ENCODE measurements around the gene CLDN11.
A peak's percentile ranks its signal among the peaks of the same experiment; 100 is the strongest.

Gene CLDN11

DNA sequence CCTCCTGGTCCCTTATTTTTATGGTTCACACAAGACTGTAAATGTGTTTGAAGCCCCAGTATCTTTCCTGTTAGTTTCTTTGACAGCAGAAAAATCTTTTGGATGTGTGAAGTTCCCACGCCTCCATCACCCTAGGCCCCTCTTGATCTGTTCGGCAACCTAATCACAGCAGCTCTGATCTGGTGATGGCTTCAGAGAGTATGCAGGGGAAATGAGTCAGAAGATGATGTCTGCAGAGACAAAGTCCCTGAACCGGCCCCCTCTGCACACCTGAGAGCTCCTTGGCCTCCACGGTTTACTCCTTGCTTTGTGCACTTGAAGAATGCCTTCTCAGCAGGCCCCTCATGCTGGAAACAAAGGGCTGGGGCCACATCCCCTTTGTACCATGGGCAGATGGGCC, 63.5 kb downstream of the CLDN11 start:
- no peaks in the 10 kb centered on the region for H3K9me2 ChIP-seq (ENCODE audit: low read depth, low read length)
- no peaks in the 10 kb centered on the region for H3K9me3 ChIP-seq (ENCODE audit: low read length)
- H3F3A ChIP-seq (ENCODE audit: insufficient read depth, low read length), result no peaks in the 10 kb centered on the region
- TF ChIP-seq, protein P1, sequence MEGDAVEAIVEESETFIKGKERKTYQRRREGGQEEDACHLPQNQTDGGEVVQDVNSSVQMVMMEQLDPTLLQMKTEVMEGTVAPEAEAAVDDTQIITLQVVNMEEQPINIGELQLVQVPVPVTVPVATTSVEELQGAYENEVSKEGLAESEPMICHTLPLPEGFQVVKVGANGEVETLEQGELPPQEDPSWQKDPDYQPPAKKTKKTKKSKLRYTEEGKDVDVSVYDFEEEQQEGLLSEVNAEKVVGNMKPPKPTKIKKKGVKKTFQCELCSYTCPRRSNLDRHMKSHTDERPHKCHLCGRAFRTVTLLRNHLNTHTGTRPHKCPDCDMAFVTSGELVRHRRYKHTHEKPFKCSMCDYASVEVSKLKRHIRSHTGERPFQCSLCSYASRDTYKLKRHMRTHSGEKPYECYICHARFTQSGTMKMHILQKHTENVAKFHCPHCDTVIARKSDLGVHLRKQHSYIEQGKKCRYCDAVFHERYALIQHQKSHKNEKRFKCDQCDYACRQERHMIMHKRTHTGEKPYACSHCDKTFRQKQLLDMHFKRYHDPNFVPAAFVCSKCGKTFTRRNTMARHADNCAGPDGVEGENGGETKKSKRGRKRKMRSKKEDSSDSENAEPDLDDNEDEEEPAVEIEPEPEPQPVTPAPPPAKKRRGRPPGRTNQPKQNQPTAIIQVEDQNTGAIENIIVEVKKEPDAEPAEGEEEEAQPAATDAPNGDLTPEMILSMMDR (IDR thresholded peaks at IDR 0.05; ENCODE audit: low read length), result no peak
- TF ChIP-seq EZH2 (IDR thresholded peaks at IDR 0.05; ENCODE audit: borderline replicate concordance, low read length), result no peak
- H3K27me3 ChIP-seq (ENCODE audit: insufficient read depth, low read length), result 0 out of 2 replicates have a peak, but pooled peaks cover under 1% of the 10 kb centered on the region
- H2AFZ ChIP-seq (ENCODE audit: low read length), result no peak overlapping the region
- no peaks in the 10 kb centered on the region for H3K79me2 ChIP-seq (ENCODE audit: insufficient read depth, low read length)
- H3K27ac ChIP-seq (ENCODE audit: low read depth, low read length, poor library complexity, severe bottlenecking), result no peak overlapping the region
- H3K9ac ChIP-seq (ENCODE audit: low read length), result no peak overlapping the region
- no peaks in the 10 kb centered on the region for H4K20me1 ChIP-seq (ENCODE audit: insufficient read depth, low read length)
- H3K4me1 ChIP-seq (ENCODE audit: insufficient read depth, low read length, severe bottlenecking), result no peaks in the 10 kb centered on the region
- H3K36me3 ChIP-seq (ENCODE audit: insufficient read depth, low read length), result no peaks in the 10 kb centered on the region
- H3K4me3 ChIP-seq (ENCODE audit: low read depth, low read length, poor library complexity, severe bottlenecking), result no peak overlapping the region
- H3K4me2 ChIP-seq (ENCODE audit: low read length), result no peak overlapping the region

DNA sequence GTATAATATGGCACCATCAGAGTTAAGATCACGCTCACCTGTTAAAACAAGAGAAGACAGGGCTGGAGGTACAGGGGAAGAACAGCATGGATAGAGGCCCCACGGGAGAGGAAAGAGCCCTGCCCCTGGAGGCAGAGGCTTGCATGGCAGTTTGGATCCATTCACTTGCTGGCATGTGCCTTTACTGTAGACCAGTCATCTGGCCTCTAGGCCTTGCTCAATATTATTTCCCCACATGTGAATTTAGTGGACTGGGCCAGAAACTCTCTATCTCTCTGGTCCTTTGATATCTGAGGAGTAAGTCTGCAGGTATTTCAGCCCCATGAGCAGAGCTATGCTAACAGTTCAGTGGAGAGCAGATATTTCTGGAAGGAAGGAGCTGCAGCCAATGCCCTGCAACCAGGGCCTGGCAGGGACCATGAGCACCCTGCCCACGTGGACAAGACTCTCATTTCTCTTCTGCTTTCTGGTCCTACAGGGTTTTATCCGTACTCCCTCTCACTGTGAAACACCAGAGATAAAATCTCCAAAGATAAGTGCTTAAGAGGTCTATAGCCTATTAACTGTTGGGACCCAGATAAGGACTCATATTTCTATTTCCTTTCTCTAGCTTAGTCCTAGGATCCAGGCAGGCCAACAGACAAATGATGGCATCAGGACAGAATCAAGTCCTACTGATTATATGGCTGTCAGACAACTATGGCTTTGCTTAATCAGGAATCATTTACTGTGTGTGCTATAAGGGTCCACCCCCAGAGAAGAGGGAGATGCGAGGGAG, 65.0 kb downstream of the CLDN11 start:
- Histone ChIP-seq H3K79me2 (ENCODE audit: insufficient read depth, low read length) (no peaks in the 10 kb centered on the region), H3F3A (ENCODE audit: insufficient read depth, low read length) (no peaks in the 10 kb centered on the region), H3K36me3 (ENCODE audit: insufficient read depth, low read length) (no peaks in the 10 kb centered on the region), H3K27ac (ENCODE audit: low read depth, low read length, poor library complexity, severe bottlenecking) (no peak overlapping the region), H3K4me1 (ENCODE audit: insufficient read depth, low read length, severe bottlenecking) (no peaks in the 10 kb centered on the region), H3K9me3 (ENCODE audit: low read length) (no peaks in the 10 kb centered on the region), H3K9me2 (ENCODE audit: low read depth, low read length) (no peaks in the 10 kb centered on the region), H3K27me3 (ENCODE audit: insufficient read depth, low read length) (no peaks in the 10 kb centered on the region), H3K4me2 (ENCODE audit: low read length) (no peak overlapping the region), H2AFZ (ENCODE audit: low read length) (no peak overlapping the region), H3K9ac (ENCODE audit: low read length) (no peak overlapping the region), H3K4me3 (ENCODE audit: low read depth, low read length, poor library complexity, severe bottlenecking) (no peak overlapping the region), H4K20me1 (ENCODE audit: insufficient read depth, low read length) (no peaks in the 10 kb centered on the region)
- TF ChIP-seq, protein P1 (IDR thresholded peaks at IDR 0.05; ENCODE audit: low read length), result peak; percentile 35; the same call in 1 of the 2 replicates
- TF ChIP-seq EZH2 (IDR thresholded peaks at IDR 0.05; ENCODE audit: borderline replicate concordance, low read length), result no peak

All from OCI-LY1 (cell line).